ENCODE data around the gene FAM13A.

The FAM13A gene

DNA sequence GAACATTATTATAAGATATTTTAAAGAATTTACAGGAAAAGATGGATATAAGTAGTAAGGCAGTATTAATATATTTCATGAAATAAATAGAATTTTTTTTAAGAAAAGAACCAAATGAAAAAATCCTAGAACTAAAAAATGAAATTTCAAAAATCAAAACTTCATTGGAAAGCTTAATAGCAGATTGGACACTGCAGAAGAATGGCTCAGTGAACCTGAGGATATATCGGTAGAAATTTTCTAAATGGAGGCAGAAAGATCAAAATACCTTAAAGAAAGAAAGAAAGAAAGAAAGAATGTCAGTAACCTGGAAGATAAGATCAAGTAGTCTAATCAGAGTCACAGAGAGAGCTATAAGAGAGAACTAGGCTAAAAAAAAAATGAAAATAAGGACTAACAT lies 21.3 kb upstream of the FAM13A start:
- no peak for DNase-seq (ENCODE audit: low read depth, low spot score)
- TF ChIP-seq, protein P1, sequence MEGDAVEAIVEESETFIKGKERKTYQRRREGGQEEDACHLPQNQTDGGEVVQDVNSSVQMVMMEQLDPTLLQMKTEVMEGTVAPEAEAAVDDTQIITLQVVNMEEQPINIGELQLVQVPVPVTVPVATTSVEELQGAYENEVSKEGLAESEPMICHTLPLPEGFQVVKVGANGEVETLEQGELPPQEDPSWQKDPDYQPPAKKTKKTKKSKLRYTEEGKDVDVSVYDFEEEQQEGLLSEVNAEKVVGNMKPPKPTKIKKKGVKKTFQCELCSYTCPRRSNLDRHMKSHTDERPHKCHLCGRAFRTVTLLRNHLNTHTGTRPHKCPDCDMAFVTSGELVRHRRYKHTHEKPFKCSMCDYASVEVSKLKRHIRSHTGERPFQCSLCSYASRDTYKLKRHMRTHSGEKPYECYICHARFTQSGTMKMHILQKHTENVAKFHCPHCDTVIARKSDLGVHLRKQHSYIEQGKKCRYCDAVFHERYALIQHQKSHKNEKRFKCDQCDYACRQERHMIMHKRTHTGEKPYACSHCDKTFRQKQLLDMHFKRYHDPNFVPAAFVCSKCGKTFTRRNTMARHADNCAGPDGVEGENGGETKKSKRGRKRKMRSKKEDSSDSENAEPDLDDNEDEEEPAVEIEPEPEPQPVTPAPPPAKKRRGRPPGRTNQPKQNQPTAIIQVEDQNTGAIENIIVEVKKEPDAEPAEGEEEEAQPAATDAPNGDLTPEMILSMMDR (IDR thresholded peaks at IDR 0.05; ENCODE audit: low read depth, low read length), result no peak
- in situ Hi-C loops (cut with HindIII; ENCODE audit: low sequenced_read_pairs), result no loop called here
- no peak overlapping the region for H3K4me3 ChIP-seq (ENCODE audit: low read depth, low read length)

DNA sequence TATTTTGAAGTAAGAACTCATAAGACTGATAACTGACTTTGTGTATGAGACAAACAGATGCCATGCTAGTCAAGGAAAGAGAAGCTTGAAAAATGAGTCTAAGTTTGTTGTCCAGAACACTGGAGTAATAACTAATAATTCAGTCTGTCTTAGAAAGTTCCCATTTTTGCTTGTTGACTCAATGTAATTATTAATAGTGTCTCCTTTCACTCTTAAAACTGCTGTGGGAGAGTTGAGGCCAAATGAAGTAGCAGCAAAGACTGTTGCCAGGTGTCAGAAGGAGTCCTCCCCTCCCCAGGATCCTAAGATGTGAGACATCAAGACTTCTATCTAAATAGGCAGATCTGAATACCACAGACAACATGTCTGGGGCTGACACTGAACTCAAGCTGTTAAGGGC lies 20.8 kb upstream of the FAM13A start:
- H3K4me3 ChIP-seq (ENCODE audit: low read depth, low read length), result no peak overlapping the region
- TF ChIP-seq, protein P1 (IDR thresholded peaks at IDR 0.05; ENCODE audit: low read depth, low read length), result no peak
- in situ Hi-C loops (cut with HindIII; ENCODE audit: low sequenced_read_pairs), result no loop called here
- no peak for DNase-seq (ENCODE audit: low read depth, low spot score)

DNA sequence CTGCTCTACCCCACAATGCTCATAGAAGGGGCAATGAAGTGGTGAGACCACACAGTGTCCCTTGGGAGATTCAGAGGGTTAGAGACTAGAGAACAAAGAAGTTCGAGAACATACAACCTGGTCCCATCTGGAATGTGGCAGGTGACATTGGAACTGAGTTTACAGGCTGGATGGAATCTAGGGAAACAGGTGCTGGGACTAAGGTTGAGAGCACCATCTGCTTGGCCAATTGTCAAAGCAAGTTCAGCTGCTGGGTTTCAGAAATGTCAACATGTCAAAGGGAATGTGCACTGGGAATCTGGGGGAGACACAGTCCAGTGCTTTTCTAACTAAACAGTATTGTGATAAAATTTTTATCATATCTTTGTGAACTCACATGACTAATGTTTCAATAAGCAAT lies 15.9 kb upstream of the FAM13A start:
- no peak for DNase-seq (ENCODE audit: low read depth, low spot score)
- in situ Hi-C loops (cut with HindIII; ENCODE audit: low sequenced_read_pairs), result no loop called here
- no peak overlapping the region for H3K4me3 ChIP-seq (ENCODE audit: low read depth, low read length)
- TF ChIP-seq, protein P1 (IDR thresholded peaks at IDR 0.05; ENCODE audit: low read depth, low read length), result no peak

DNA sequence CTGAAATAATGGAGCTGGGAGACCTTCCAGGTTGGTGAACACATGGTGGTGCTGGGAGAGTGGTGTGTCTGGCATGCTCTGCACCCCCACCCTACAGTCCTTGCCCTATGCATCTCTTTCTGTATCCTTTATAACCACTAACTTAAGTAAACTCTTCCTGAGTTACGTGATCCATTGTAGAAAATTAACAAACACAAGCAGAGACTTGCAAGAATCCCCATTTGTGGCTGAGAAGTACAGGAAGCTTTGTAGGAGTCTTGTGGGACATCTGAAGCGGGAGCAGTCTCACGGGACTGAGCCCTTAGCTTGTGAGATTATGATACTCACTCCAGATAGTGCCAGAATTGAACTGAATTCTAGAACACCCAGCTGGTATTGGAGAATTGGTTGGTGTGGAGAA lies 14.3 kb upstream of the FAM13A start:
- in situ Hi-C loops (cut with HindIII; ENCODE audit: low sequenced_read_pairs), result no loop called here
- TF ChIP-seq, protein P1 (IDR thresholded peaks at IDR 0.05; ENCODE audit: low read depth, low read length), result no peak
- no peak for DNase-seq (ENCODE audit: low read depth, low spot score)
- no peak overlapping the region for H3K4me3 ChIP-seq (ENCODE audit: low read depth, low read length)

DNA sequence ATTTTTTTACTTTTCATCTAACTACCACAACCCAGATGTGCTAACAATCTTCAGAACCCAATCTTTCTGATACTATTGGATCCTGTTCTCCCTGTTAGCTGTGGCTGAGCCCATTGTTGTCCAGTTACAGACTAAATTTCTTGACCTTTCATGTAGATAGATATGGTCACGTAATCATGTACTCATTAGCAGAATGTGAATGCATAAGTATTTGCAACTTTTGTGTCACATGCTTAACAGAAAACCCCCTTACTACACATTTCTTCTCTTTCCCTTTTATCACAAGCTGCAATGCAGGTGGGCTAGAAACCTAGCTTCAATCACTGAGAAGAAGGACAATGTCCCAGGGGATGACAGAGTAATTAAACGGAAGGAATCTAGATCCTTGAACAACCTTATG lies 13.1 kb upstream of the FAM13A start:
- in situ Hi-C loops (cut with HindIII; ENCODE audit: low sequenced_read_pairs), result no loop called here
- no peak for DNase-seq (ENCODE audit: low read depth, low spot score)
- TF ChIP-seq, protein P1 (IDR thresholded peaks at IDR 0.05; ENCODE audit: low read depth, low read length), result no peak
- H3K4me3 ChIP-seq (ENCODE audit: low read depth, low read length), result no peak overlapping the region

DNA sequence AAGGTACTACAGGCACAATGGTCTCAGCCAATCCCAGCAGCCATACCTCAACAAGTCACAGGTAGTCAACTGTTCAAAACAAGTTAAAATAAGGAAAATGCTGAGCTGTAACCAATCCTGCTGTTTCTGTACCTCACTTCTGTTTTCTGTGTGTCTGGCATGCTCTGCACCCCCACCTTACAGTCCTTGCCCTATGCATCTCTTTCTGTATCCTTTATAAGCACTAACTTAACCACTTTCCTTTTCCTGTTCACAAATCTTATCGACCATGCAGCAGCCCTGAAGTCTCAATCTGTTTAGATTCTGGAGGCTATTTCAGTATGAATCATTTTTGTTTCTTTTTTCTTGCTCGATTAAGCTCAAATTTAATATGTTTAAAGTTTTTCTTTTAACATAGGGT lies 12.5 kb upstream of the FAM13A start:
- no peak for DNase-seq (ENCODE audit: low read depth, low spot score)
- TF ChIP-seq, protein P1 (IDR thresholded peaks at IDR 0.05; ENCODE audit: low read depth, low read length), result no peak
- in situ Hi-C loops (cut with HindIII; ENCODE audit: low sequenced_read_pairs), result no loop called here
- H3K4me3 ChIP-seq (ENCODE audit: low read depth, low read length), result no peak overlapping the region

DNA sequence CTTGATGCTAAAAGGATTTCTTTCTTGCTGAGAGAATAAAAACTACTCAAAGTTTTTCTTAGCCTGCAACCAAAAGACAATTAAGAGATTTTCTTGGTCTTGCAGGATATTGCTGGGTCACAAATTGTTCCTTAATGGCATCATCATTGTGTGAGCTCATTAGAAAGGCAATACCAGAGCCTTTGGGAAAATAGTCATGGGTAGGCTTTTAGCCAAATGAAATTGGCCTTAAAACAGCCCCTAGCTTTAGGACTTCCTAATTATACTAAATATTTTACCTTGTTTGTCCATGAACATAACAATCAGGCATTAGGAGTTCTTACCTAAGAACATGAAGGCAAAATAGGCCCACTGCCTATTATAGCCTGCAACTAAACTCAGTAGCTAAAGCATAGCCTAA lies 10.4 kb upstream of the FAM13A start:
- in situ Hi-C loops (cut with HindIII; ENCODE audit: low sequenced_read_pairs), result no loop called here
- no peak overlapping the region for H3K4me3 ChIP-seq (ENCODE audit: low read depth, low read length)
- DNase-seq (ENCODE audit: low read depth, low spot score), result no peak
- TF ChIP-seq, protein P1 (IDR thresholded peaks at IDR 0.05; ENCODE audit: low read depth, low read length), result no peak

Measured in astrocyte of the spinal cord (primary cell).